Measurements from ENCODE around the gene EIF3CL.
"Not testable (repeated sequence)": the region's sequence is repeated elsewhere in the genome, so short reads cannot be mapped to it uniquely, and the experiment has no call there.

GRCh38 chr16:28335678-28336077 is 68.0 kb downstream of the EIF3CL start:
- not testable (repeated sequence) for TF ChIP-seq CTCF, POLR2A (IDR thresholded peaks at IDR 0.05)

Data from right lobe of liver (tissue), 4 donors.